Naive thymus-derived CD4-positive, alpha-beta T cell (primary cell): ENCODE measurements around the gene NUMB. TPM values are rescaled to one million over a fixed set of nuclear protein-coding genes. Genes with fewer than 3 reads are reported as not detected.

ENCODE experiments used
- ATAC-seq: fragments of 150-1000 bp; cut with Tn5 transposase; 2 replicates; pipeline ENCODE4 v1.10.0; 2021; ENCODE audit warnings: mild to moderate bottlenecking, moderate library complexity
- CTCF ChIA-PET: fragments of 350-600 bp; sonication (Branson Sonifier 250); formaldehyde crosslinking; loops from one replicate; lab custom pipeline; 2021; ENCODE audit warnings: antibody characterized with exemption; lab: Charles Lee
- POLR2A ChIA-PET: fragments of 350-600 bp; sonication (Branson Sonifier 250); formaldehyde crosslinking; loops from one replicate; lab custom pipeline; 2021; ENCODE audit warnings: antibody characterized with exemption, inconsistent platforms; lab: Charles Lee
- DNase-seq, 9 donors: peaks; one replicate each; pipeline versions ENCODE4 v3.0.0 to v3.0.0-alpha.2; 2020 to 2022; ENCODE audit warnings: mixed read lengths in 1 of 9
- H3K27ac ChIP-seq: one replicate; pipeline ENCODE4 v1.7.0; 2013; ENCODE audit warnings: mild to moderate bottlenecking, low read depth, low read length, moderate library complexity
- H3K27me3 ChIP-seq, 2 donors: one replicate each; pipeline ENCODE4 v1.7.0; 2013; ENCODE audit warnings: low read length in 2 of 2, mild to moderate bottlenecking in 2 of 2, moderate library complexity in 2 of 2; ENCODE audit not compliant: control insufficient read depth in 2 of 2, insufficient read depth in 2 of 2
- H3K36me3 ChIP-seq, 3 experiments: 1 replicate in 2 of 3; 2 replicates in 1 of 3; pipeline ENCODE4 v1.7.0; 2013; ENCODE audit warnings: low read length in 3 of 3, mild to moderate bottlenecking in 3 of 3, moderate library complexity in 1 of 3; ENCODE audit not compliant: insufficient read depth in 3 of 3, control insufficient read depth in 2 of 3
- H3K4me1 ChIP-seq, 2 donors: one replicate each; pipeline ENCODE4 v1.7.0; 2013; ENCODE audit warnings: low read length in 2 of 2, mild to moderate bottlenecking in 2 of 2, moderate library complexity in 1 of 2; ENCODE audit not compliant: control insufficient read depth in 2 of 2, insufficient read depth in 2 of 2
- H3K4me3 ChIP-seq: 2 replicates; pipeline ENCODE4 v1.7.0; 2013; ENCODE audit warnings: mild to moderate bottlenecking, low read length
- H3K9me3 ChIP-seq, 3 experiments: 1 replicate in 2 of 3; 2 replicates in 1 of 3; pipeline ENCODE4 v1.7.0; 2013; ENCODE audit warnings: low read length in 3 of 3; ENCODE audit not compliant: control insufficient read depth in 2 of 3
- H3K27ac Mint-ChIP-seq, 9 donors: one replicate each; pipeline ENCODE4 v1.8.0; 2020 to 2022; ENCODE audit warnings: mixed read lengths in 9 of 9, mild to moderate bottlenecking in 8 of 9, moderate library complexity in 5 of 9, inconsistent platforms in 2 of 9
- H3K27me3 Mint-ChIP-seq, 5 donors: one replicate each; pipeline ENCODE4 v1.8.0; 2021 to 2022; ENCODE audit warnings: mixed read lengths in 5 of 5, mild to moderate bottlenecking in 1 of 5
- H3K36me3 Mint-ChIP-seq, 5 donors: one replicate each; pipeline ENCODE4 v1.8.0; 2020 to 2022; ENCODE audit warnings: mixed read lengths in 5 of 5, mild to moderate bottlenecking in 3 of 5, inconsistent platforms in 1 of 5
- H3K4me1 Mint-ChIP-seq, 7 donors: one replicate each; pipeline ENCODE4 v1.8.0; 2020 to 2022; ENCODE audit warnings: mixed read lengths in 7 of 7, mild to moderate bottlenecking in 3 of 7, inconsistent platforms in 1 of 7
- H3K4me3 Mint-ChIP-seq, 10 donors: one replicate each; pipeline ENCODE4 v1.8.0; 2020 to 2022; ENCODE audit warnings: mild to moderate bottlenecking in 10 of 10, mixed read lengths in 10 of 10, moderate library complexity in 6 of 10, inconsistent platforms in 2 of 10
- H3K9me3 Mint-ChIP-seq, 11 donors: one replicate each; pipeline ENCODE4 v1.8.0; 2020 to 2022; ENCODE audit warnings: mixed read lengths in 11 of 11, mild to moderate bottlenecking in 4 of 11, inconsistent platforms in 1 of 11, moderate library complexity in 1 of 11
- intact Hi-C, 2 donors: fragments of 100-400 bp; cut with micrococcal nuclease; formaldehyde crosslinking; loops; one replicate each; pipeline ENCODE4 v1.15.1; 2023
- polyA plus RNA-seq, 2 donors: library from polyadenylated mRNA; unstranded; fragments of 300-500 nt; fragmentation: Illumina TruSeq; gene quantifications; one replicate each; pipeline ENCODE4 v1.2.3, GENCODE V29; 2021
- total RNA-seq, 6 experiments: library from RNA in 5 of 6; stranded (reverse) in 5 of 6; gene quantifications; 1 replicate in 5 of 6; 2 replicates in 1 of 6; pipeline ENCODE4 v1.2.3 and lab custom pipeline; 2021 to 2026

The NUMB gene
- total RNA-seq (10 to 100 TPM; 48.9 to 90.6 (median 49.4) TPM), polyA plus RNA-seq (10 to 100 TPM; 32.7 to 44.5 TPM), total RNA-seq (lab: John Stamatoyannopoulos, UW) (42.4 reads per million, percentile 67 among the genes with 10 or more reads in this experiment)

- H3K9me3 ChIP-seq, result no peaks in the 10 kb centered on the region
- intact Hi-C loops, result loop anchor here (1.0 to 2.0 kb wide), 10 partner anchors 32 to 626 kb away; partner anchors contain the start of genes DCAF4 (in 2 of the 2), PSEN1 (in 2 of the 2), RBM25 (in 2 of the 2) and RIOX1 (in 2 of the 2)
- H3K4me1 Mint-ChIP-seq, result peaks cover 32 to 48% (median 45%) of the 10 kb centered on the region in 7 donors
- CTCF ChIA-PET, result interaction anchor here (1.0 to 1.5 kb wide), 2 partner anchors 11 to 13 kb away, joined by 4 to 7 read pairs; no protein-coding TSS in a partner anchor
- H3K27ac Mint-ChIP-seq, result peak within 1 kb of the TSS; percentile 80 to 98 (median 94)
- H3K27me3 Mint-ChIP-seq, result no peaks in the 10 kb centered on the region
- POLR2A ChIA-PET, result interaction anchor here (0.6 to 1.9 kb wide), 9 partner anchors 11 to 399 kb away, joined by 3 to 19 read pairs (median 4); partner anchors contain the start of genes ACOT2, ACOT6, PSEN1 and RBM25
- peaks cover 0 to 8% (median 0%) of the 10 kb centered on the region in 3 experiments for H3K36me3 ChIP-seq
- peak within 1 kb of the TSS; percentile 71 for H3K4me3 ChIP-seq
- H3K27me3 ChIP-seq, result no peaks in the 10 kb centered on the region
- H3K4me1 ChIP-seq, result peaks cover 0 to 9% of the 10 kb centered on the region in 2 donors
- H3K4me3 Mint-ChIP-seq, result peak within 1 kb of the TSS; percentile 87 to 100 (median 98)
- no peaks in the 10 kb centered on the region for H3K9me3 Mint-ChIP-seq
- H3K36me3 Mint-ChIP-seq, result peaks cover 0 to 5% (median 0%) of the 10 kb centered on the region in 5 donors
- peak within 1 kb of the TSS; percentile 82 for H3K27ac ChIP-seq
- ATAC-seq (peak; percentile 99), DNase-seq (peak; percentile 70 to 99 (median 98))
Measured at GRCh38 chr14:73458183-73458976, at the start of gene NUMB. NUMB (minus strand) TSS chr14:73458546; CDS start chr14:73355751, 102,795 bp downstream.

GRCh38 chr14:73503648-73504047, 45.3 kb upstream of the NUMB start:
- H3K4me3 ChIP-seq, result no peak overlapping the region
- intact Hi-C loops, result no loop called here
- ATAC-seq (peak; percentile 41), DNase-seq (no peak)
- H3K4me1 ChIP-seq, result no peaks in the 10 kb centered on the region
- no peaks in the 10 kb centered on the region for H3K27me3 ChIP-seq
- ChIA-PET CTCF (no interaction called here), POLR2A (interaction anchor here (0.7 to 0.8 kb wide), 4 partner anchors 8 to 107 kb away, joined by 3 read pairs; partner anchors contain the start of gene RIOX1)
- H3K27ac ChIP-seq, result no peak overlapping the region
- H3K9me3 Mint-ChIP-seq, result no peaks in the 10 kb centered on the region
- no peaks in the 10 kb centered on the region for H3K27me3 Mint-ChIP-seq
- H3K27ac Mint-ChIP-seq, result no peak overlapping the region
- H3K9me3 ChIP-seq, result no peaks in the 10 kb centered on the region
- no peak overlapping the region for H3K4me3 Mint-ChIP-seq
- H3K36me3 Mint-ChIP-seq, result peaks cover 0 to 34% (median 9%) of the 10 kb centered on the region in 5 donors
- peaks cover 0 to 31% (median 3%) of the 10 kb centered on the region in 3 experiments for H3K36me3 ChIP-seq
- peaks cover 0 to 5% (median 0%) of the 10 kb centered on the region in 7 donors for H3K4me1 Mint-ChIP-seq

- ChIA-PET CTCF (interaction anchor here (0.6 kb wide), 1 partner anchor 310 kb away, joined by 4 read pairs; no protein-coding TSS in a partner anchor), POLR2A (interaction anchor here (0.6 to 1.3 kb wide), 2 partner anchors 10 to 133 kb away, joined by 3 to 4 read pairs; no protein-coding TSS in a partner anchor)
Measured at GRCh38 chr14:73502017-73502619, 43.8 kb upstream of the NUMB start.

DNA sequence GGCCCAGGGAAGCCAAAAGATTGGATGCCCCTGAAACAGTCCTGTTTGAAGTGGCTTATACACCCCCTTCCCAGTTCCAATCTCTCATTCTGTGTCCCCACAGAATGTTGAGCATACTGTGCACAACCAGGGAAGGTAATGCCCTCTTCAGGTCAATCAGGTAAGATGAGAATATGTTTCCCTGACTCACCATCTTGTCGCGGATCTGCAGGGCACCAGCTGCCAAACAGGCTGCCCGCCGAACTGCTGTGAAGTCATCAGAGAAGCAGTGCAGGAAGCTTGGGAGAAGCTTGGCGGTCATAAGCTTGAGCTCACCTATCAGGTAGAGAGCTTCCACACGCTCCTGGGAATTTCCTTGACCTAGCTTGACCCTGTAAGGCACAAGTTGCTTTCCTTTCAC, 42.0 kb upstream of the NUMB start:
- no peaks in the 10 kb centered on the region for H3K4me1 ChIP-seq
- ATAC-seq (no peak), DNase-seq (no peak)
- CTCF ChIA-PET, result interaction anchor here (1.7 kb wide), 1 partner anchor 9 kb away, joined by 7 read pairs; no protein-coding TSS in a partner anchor
- Mint-ChIP-seq H3K9me3 (peaks cover 0 to 3% (median 0%) of the 10 kb centered on the region in 11 donors), H3K4me1 (peaks cover 0 to 17% (median 16%) of the 10 kb centered on the region in 7 donors), H3K4me3 (no peak overlapping the region), H3K27ac (no peak overlapping the region), H3K36me3 (peaks cover 0 to 42% (median 9%) of the 10 kb centered on the region in 5 donors), H3K27me3 (no peaks in the 10 kb centered on the region)
- H3K36me3 ChIP-seq, result peaks cover 0 to 30% (median 0%) of the 10 kb centered on the region in 3 experiments
- H3K4me3 ChIP-seq, result no peak overlapping the region
- H3K9me3 ChIP-seq, result no peaks in the 10 kb centered on the region
- POLR2A ChIA-PET, result no interaction called here
- no peak overlapping the region for H3K27ac ChIP-seq
- no peaks in the 10 kb centered on the region for H3K27me3 ChIP-seq
- intact Hi-C loops, result no loop called here

More at GRCh38 chr14:73502017-73502619, 43.8 kb upstream of the NUMB start:
- Mint-ChIP-seq H3K9me3 (no peaks in the 10 kb centered on the region), H3K27me3 (no peaks in the 10 kb centered on the region), H3K4me1 (peaks cover 0 to 5% (median 2%) of the 10 kb centered on the region in 7 donors), H3K4me3 (no peak overlapping the region), H3K27ac (no peak overlapping the region), H3K36me3 (peaks cover 0 to 40% (median 9%) of the 10 kb centered on the region in 5 donors)
- Histone ChIP-seq H3K36me3 (peaks cover 0 to 39% (median 3%) of the 10 kb centered on the region in 3 experiments), H3K27me3 (no peaks in the 10 kb centered on the region), H3K27ac (no peak overlapping the region), H3K9me3 (no peaks in the 10 kb centered on the region), H3K4me3 (no peak overlapping the region), H3K4me1 (no peaks in the 10 kb centered on the region)
- intact Hi-C loops, result no loop called here
- ATAC-seq, result no peak
- no peak for DNase-seq

- ATAC-seq (no peak), DNase-seq (no peak)
- H3K4me1 Mint-ChIP-seq, result peaks cover 8 to 61% (median 51%) of the 10 kb centered on the region in 7 donors
- peaks cover 0 to 21% (median under 1%) of the 10 kb centered on the region in 11 donors for H3K9me3 Mint-ChIP-seq
- H3K27ac ChIP-seq, result no peak overlapping the region
- peaks cover 0 to 3% (median 0%) of the 10 kb centered on the region in 5 donors for H3K27me3 Mint-ChIP-seq
- peak overlapping the region in 2 of 9 donors; percentile 22 to 65 for H3K27ac Mint-ChIP-seq
- H3K4me3 ChIP-seq, result no peak overlapping the region
- peaks cover 0 to 17% (median 0%) of the 10 kb centered on the region in 3 experiments for H3K36me3 ChIP-seq
- CTCF ChIA-PET, result interaction anchor here (0.7 kb wide), 1 partner anchor 168 kb away, joined by 4 read pairs; no protein-coding TSS in a partner anchor
- H3K27me3 ChIP-seq, result no peaks in the 10 kb centered on the region
- H3K9me3 ChIP-seq, result no peaks in the 10 kb centered on the region
- peaks cover 21 to 27% of the 10 kb centered on the region in 2 donors for H3K4me1 ChIP-seq
- peaks cover 6 to 49% (median 36%) of the 10 kb centered on the region in 5 donors for H3K36me3 Mint-ChIP-seq
- POLR2A ChIA-PET, result no interaction called here
- peak overlapping the region in 3 of 10 donors; percentile 18 to 87 (median 80) for H3K4me3 Mint-ChIP-seq
- intact Hi-C loops, result loop anchor here (5.0 to 10.0 kb wide), 5 partner anchors 138 to 998 kb away; partner anchors contain the start of genes ISCA2 (in 1 of the 2), NPC2 (in 1 of the 2), PNMA1 (in 1 of the 2) and PTGR2 (in 1 of the 2)
Measured at GRCh38 chr14:73494593-73494992, 36.2 kb upstream of the NUMB start.
